Lung (tissue), 12 donors: ENCODE measurements around the gene NUP188. TPM values are rescaled to one million over a fixed set of nuclear protein-coding genes. Genes with fewer than 3 reads are reported as not detected.

Experiments used
- ATAC-seq: fragments of 200-7000 bp; cut with Tn5 transposase; one replicate; pipeline ENCODE4 v1.9.1; 2020; ENCODE audit warnings: moderate number of reproducible peaks; ENCODE audit not compliant: insufficient read depth, low FRiP score
- DNase-seq, 3 donors: peaks; one replicate each; pipeline ENCODE4 v3.0.0-alpha.2; 2013 to 2017
- H3K27ac ChIP-seq, 2 donors: one replicate each; pipeline ENCODE4 v1.5.1; 2013; ENCODE audit warnings: mild to moderate bottlenecking in 2 of 2, moderate library complexity in 2 of 2, control low read depth in 1 of 2, inconsistent platforms in 1 of 2, low read depth in 1 of 2, low read length in 1 of 2
- H3K27me3 ChIP-seq, 3 donors: one replicate each; pipeline ENCODE4 v1.5.1; 2013; ENCODE audit warnings: low read length in 2 of 3; ENCODE audit not compliant: control insufficient read depth in 3 of 3, insufficient read depth in 3 of 3
- H3K36me3 ChIP-seq, 4 donors: one replicate each; pipeline ENCODE4 v1.5.1; 2013; ENCODE audit warnings: low read length in 4 of 4, mild to moderate bottlenecking in 1 of 4, moderate library complexity in 1 of 4; ENCODE audit not compliant: control insufficient read depth in 4 of 4, insufficient read depth in 4 of 4
- H3K4me1 ChIP-seq, 5 donors: one replicate each; pipeline ENCODE4 v1.5.1; 2013; ENCODE audit warnings: low read length in 5 of 5, mild to moderate bottlenecking in 2 of 5, moderate library complexity in 1 of 5; ENCODE audit not compliant: control insufficient read depth in 5 of 5, insufficient read depth in 5 of 5
- H3K4me3 ChIP-seq: one replicate; pipeline ENCODE4 v1.5.1; 2013; ENCODE audit warnings: mild to moderate bottlenecking, control low read depth, moderate library complexity
- H3K9ac ChIP-seq, 2 donors: one replicate each; pipeline ENCODE4 v1.5.1; 2013; ENCODE audit warnings: low read length in 2 of 2, control low read depth in 1 of 2; ENCODE audit not compliant: insufficient read depth in 1 of 2
- H3K9me3 ChIP-seq, 4 donors: one replicate each; pipeline ENCODE4 v1.5.1; 2013; ENCODE audit warnings: low read length in 3 of 4, mild to moderate bottlenecking in 1 of 4, moderate library complexity in 1 of 4; ENCODE audit not compliant: control insufficient read depth in 4 of 4, insufficient read depth in 3 of 4
- WGBS, 2 donors: extraction: QIAGEN DNeasy Blood & Tissue Kit; methylation state at CpG; one replicate each; pipeline ENCODE4 v1.1.7; 2013; 5-methylcytosine and 5-hydroxymethylcytosine counted together
- polyA plus RNA-seq, 2 donors: library from polyadenylated mRNA; stranded (reverse); fragments of 200-250 nt; gene quantifications; one replicate each; pipeline ENCODE4 v1.2.1, GENCODE V29; 2013
- total RNA-seq, 2 donors: library from RNA; depleted of rRNA in 1 of 2; stranded (reverse); fragments of >200 nt in 1 of 2; gene quantifications; one replicate each; pipeline ENCODE4 v1.2.1, GENCODE V29; 2014 to 2021
- TF ChIP-seq, protein P1 (sequence below): IDR thresholded peaks from 2 replicates; pipeline ENCODE4 v1.5.1; 2012; ENCODE audit warnings: mild to moderate bottlenecking; ENCODE audit errors: control extremely low read depth, extremely low read depth
- donor health status: control.
- donor health status: control.
- donor health status: Bipolar disorder and iron deficiency.
- donor health status: healthy.
- donor health status: DM: yes; HTN: yes; CAD: no.

NUP188 gene
- total and polyA plus RNA-seq, 4 donors, result 17.0 to 48.5 (median 32.1) TPM

DNA sequence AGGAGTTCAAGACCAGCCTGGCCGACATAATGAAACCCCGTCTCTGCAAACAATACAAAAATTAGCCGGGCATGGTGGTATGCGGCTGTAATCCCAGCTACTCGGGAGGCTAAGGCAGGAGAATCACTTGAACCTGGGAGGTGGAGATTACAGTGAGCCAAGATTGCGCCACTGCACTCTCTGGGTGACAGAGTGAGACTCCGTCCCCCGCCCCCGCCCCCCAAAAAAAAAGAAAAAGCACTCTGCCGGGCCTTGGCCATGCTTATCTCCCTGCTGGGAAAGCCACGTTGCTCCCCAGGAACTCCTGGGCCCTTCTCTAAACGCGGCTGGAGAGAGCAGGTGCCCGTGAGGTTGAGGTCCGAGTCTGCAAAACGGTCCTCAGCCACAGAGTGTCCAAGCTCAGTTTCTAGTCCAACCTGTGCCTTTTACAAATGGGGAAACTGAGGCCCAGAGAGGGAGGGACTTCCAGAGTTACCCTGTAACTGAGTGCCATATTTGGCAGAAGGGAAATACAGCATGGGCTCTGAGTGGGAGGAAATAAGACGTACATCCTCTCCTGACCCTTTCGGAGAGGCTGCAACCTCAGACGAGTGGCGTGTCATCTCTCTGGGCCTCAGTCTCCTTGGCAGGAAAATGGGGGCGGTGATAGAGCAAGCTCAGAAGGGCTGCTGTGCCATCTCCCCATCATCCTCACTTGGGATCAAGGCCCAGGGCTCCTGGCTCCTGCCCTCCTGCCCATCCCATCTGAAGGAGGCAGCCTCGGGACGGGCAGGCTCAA lies 33.3 kb upstream of the NUP188 start:
- no peak for DNase-seq
- TF ChIP-seq, protein P1, sequence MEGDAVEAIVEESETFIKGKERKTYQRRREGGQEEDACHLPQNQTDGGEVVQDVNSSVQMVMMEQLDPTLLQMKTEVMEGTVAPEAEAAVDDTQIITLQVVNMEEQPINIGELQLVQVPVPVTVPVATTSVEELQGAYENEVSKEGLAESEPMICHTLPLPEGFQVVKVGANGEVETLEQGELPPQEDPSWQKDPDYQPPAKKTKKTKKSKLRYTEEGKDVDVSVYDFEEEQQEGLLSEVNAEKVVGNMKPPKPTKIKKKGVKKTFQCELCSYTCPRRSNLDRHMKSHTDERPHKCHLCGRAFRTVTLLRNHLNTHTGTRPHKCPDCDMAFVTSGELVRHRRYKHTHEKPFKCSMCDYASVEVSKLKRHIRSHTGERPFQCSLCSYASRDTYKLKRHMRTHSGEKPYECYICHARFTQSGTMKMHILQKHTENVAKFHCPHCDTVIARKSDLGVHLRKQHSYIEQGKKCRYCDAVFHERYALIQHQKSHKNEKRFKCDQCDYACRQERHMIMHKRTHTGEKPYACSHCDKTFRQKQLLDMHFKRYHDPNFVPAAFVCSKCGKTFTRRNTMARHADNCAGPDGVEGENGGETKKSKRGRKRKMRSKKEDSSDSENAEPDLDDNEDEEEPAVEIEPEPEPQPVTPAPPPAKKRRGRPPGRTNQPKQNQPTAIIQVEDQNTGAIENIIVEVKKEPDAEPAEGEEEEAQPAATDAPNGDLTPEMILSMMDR, result no peak
- H3K4me1 ChIP-seq, result peaks cover 18 to 74% (median 27%) of the 10 kb centered on the region in 5 donors
- no peak for ATAC-seq
- H3K27me3 ChIP-seq, result no peaks in the 10 kb centered on the region
- H3K27ac ChIP-seq, result peak overlapping the region; percentile 51 to 94
- H3K4me3 ChIP-seq, result no peak overlapping the region
- WGBS, 2 donors, result 60 to 79% methylated on average over 23 of the region's 23 CpGs
- no peaks in the 10 kb centered on the region for H3K9me3 ChIP-seq
- H3K36me3 ChIP-seq, result peaks cover 3 to 28% (median 18%) of the 10 kb centered on the region in 4 donors
- H3K9ac ChIP-seq, result peak overlapping the region in 1 of 2 donors; percentile 16

DNA sequence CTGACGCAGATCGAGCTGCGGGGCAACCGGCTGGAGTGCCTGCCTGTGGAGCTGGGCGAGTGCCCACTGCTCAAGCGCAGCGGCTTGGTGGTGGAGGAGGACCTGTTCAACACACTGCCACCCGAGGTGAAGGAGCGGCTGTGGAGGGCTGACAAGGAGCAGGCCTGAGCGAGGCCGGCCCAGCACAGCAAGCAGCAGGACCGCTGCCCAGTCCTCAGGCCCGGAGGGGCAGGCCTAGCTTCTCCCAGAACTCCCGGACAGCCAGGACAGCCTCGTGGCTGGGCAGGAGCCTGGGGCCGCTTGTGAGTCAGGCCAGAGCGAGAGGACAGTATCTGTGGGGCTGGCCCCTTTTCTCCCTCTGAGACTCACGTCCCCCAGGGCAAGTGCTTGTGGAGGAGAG lies 31.3 kb upstream of the NUP188 start:
- TF ChIP-seq, protein P1, result no peak
- no peak for ATAC-seq
- peaks cover 0 to 18% (median 8%) of the 10 kb centered on the region in 4 donors for H3K36me3 ChIP-seq
- WGBS, 2 donors, result 69 to 90% methylated on average over 18 of the region's 18 CpGs
- DNase-seq, result no peak
- H3K27ac ChIP-seq, result peak overlapping the region; percentile 64 to 90
- peaks cover 18 to 66% (median 27%) of the 10 kb centered on the region in 5 donors for H3K4me1 ChIP-seq
- no peak overlapping the region for H3K9ac ChIP-seq
- H3K4me3 ChIP-seq, result no peak overlapping the region
- H3K27me3 ChIP-seq, result no peaks in the 10 kb centered on the region
- no peaks in the 10 kb centered on the region for H3K9me3 ChIP-seq

DNA sequence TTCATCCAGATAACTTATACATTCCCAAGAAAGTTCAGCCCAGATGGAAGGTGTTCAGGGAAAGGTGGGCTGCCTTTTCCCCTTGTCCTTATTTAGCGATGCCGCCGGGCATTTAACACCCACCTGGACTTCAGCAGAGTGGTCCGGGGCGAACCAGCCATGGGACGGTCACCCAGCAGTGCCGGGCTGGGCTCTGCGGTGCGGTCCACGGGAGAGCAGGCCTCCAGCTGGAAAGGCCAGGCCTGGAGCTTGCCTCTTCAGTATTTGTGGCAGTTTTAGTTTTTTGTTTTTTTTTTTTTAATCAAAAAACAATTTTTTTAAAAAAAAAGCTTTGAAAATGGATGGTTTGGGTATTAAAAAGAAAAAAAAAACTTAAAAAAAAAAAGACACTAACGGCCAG lies 30.8 kb upstream of the NUP188 start:
- peak overlapping the region; percentile 64 to 90 for H3K27ac ChIP-seq
- DNase-seq (no peak), ATAC-seq (no peak)
- H3K36me3 ChIP-seq, result peaks cover 0 to 18% (median 8%) of the 10 kb centered on the region in 4 donors
- H3K9me3 ChIP-seq, result no peaks in the 10 kb centered on the region
- H3K4me1 ChIP-seq, result peaks cover 14 to 65% (median 30%) of the 10 kb centered on the region in 5 donors
- H3K4me3 ChIP-seq, result no peak overlapping the region
- peak overlapping the region in 1 of 2 donors; percentile 24 for H3K9ac ChIP-seq
- TF ChIP-seq, protein P1, result no peak
- no peaks in the 10 kb centered on the region for H3K27me3 ChIP-seq
- 86 to 89% methylated on average over 11 of the region's 11 CpGs for WGBS, 2 donors
